Omental fat pad (tissue), 4 donors: ENCODE results near the gene UQCRC1. TPM values are rescaled to one million over a fixed set of nuclear protein-coding genes. Genes with fewer than 3 reads are reported as not detected.

Experiments
- ATAC-seq: fragments of 150-250 bp; one replicate; pipeline ENCODE4 v1.9.1; 2016; ENCODE audit warnings: mild to moderate bottlenecking, moderate library complexity; ENCODE audit not compliant: low FRiP score
- DNase-seq: peaks from one replicate; pipeline ENCODE4 v3.0.0-alpha.2; 2019; ENCODE audit warnings: low spot score
- total RNA-seq, 4 donors: library from RNA; depleted of rRNA; stranded (reverse); fragments of >200 nt; gene quantifications; one replicate each; pipeline ENCODE4 v1.1.0, GENCODE V29; 2016
- TF ChIP-seq, protein P1 (sequence below), 3 donors: fragments of 450-650 bp; IDR thresholded peaks; one replicate each; pipeline ENCODE4 v1.5.1; 2016 to 2017; ENCODE audit warnings: antibody characterized with exemption in 3 of 3, mild to moderate bottlenecking in 3 of 3, moderate library complexity in 2 of 3

UQCRC1 gene
- total RNA-seq, 4 donors from 2014 or later: 207 to 282 (median 254) TPM

- DNase-seq (no peak), ATAC-seq (no peak)
- TF ChIP-seq, protein P1, sequence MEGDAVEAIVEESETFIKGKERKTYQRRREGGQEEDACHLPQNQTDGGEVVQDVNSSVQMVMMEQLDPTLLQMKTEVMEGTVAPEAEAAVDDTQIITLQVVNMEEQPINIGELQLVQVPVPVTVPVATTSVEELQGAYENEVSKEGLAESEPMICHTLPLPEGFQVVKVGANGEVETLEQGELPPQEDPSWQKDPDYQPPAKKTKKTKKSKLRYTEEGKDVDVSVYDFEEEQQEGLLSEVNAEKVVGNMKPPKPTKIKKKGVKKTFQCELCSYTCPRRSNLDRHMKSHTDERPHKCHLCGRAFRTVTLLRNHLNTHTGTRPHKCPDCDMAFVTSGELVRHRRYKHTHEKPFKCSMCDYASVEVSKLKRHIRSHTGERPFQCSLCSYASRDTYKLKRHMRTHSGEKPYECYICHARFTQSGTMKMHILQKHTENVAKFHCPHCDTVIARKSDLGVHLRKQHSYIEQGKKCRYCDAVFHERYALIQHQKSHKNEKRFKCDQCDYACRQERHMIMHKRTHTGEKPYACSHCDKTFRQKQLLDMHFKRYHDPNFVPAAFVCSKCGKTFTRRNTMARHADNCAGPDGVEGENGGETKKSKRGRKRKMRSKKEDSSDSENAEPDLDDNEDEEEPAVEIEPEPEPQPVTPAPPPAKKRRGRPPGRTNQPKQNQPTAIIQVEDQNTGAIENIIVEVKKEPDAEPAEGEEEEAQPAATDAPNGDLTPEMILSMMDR (IDR thresholded peaks at IDR 0.05): no peak
These were observed 31.9 kb upstream of the UQCRC1 start for GRCh38 chr3:48641396-48641795.

GRCh38 chr3:48639944-48640606 lies 30.6 kb upstream of the UQCRC1 start:
- TF ChIP-seq, protein P1 (IDR thresholded peaks at IDR 0.05): no peak
- DNase-seq (no peak), ATAC-seq (no peak)

DNA sequence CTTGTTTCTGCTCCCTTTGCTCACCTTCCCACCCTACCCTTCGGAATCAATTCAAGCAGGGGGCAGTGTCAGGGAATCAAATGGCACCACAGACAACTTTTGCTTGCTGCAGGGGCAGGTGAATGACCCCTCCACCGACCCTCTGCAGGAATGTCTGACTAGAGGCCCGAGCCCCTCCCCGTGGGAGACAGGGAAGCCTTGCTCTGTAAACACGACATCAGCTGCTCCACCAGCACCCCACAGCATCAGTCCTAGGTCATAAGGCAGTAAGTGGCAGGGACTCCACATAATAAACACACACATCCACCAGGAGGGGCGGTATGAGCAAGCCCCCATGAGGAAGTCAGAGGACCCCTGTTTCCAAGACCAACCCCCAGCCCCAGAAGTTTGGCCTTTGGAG lies 27.9 kb upstream of the UQCRC1 start:
- ATAC-seq: no peak

GRCh38 chr3:48636149-48636655 lies 26.8 kb upstream of the UQCRC1 start:
- ATAC-seq (no peak), DNase-seq (no peak)
- TF ChIP-seq, protein P1 (IDR thresholded peaks at IDR 0.05): no peak

More for the DNA sequence above, 27.9 kb upstream of the UQCRC1 start:
- TF ChIP-seq, protein P1 (IDR thresholded peaks at IDR 0.05): no peak
- DNase-seq: no peak

- TF ChIP-seq, protein P1 (IDR thresholded peaks at IDR 0.05): no peak
- DNase-seq (peak; percentile 90), ATAC-seq (peak; percentile 98)
These were observed 26.0 kb upstream of the UQCRC1 start, which contains the start of gene SLC26A6 for GRCh38 chr3:48635222-48636021. TSS of gene SLC26A6 (minus strand) at chr3:48635461. CDS start at chr3:48635393, 68 bp downstream.

DNA sequence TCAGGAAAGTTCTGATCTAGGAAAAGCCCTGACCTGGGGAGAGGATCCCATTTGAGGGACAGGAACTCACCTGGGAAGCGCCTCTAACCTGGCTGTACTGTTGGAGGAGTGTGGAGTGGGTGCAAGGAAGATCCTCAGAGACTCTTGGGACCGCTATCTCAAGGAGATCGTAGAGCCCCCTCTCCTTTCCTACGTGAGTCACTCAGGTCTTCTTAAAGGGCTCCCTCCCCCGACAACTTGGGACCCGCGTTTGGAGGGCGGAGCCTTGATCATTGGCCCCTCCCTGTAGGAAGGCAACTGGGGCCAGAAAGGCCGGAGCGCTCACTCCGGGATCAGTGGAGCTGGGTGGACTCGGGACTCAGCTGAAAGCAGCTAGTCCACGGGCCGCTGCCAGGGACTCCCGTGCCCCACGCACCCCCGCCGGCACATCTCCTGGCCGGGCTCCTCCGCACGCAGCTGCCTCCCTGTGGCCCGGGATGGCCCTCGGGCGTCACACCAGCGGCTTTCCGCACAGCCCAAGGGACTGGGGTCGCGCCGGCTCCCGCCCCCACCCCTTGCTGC lies 25.3 kb upstream of the UQCRC1 start:
- TF ChIP-seq, protein P1 (IDR thresholded peaks at IDR 0.05): no peak
- ATAC-seq (peak; percentile 58), DNase-seq (no peak)
